Fibroblast of lung (primary cell): ENCODE measurements around the gene NPAT.

Experiments
- EZH2 ChIP-seq: IDR thresholded peaks from 2 replicates; pipeline ENCODE4 v1.5.1; 2012; ENCODE audit warnings: low read length, control low read depth, mild to moderate bottlenecking; ENCODE audit errors: missing control alignments
- TF ChIP-seq, protein P1 (sequence below), 2 donors: IDR thresholded peaks in 1 of 2; conservative IDR thresholded peaks in 1 of 2; 1 replicate in 1 of 2; 2 replicates in 1 of 2; pipeline ENCODE4 v1.5.1; 2011 to 2012; ENCODE audit warnings: low read length in 2 of 2, control low read depth in 1 of 2, inconsistent platforms in 1 of 2, low read depth in 1 of 2, mild to moderate bottlenecking in 1 of 2

DNA sequence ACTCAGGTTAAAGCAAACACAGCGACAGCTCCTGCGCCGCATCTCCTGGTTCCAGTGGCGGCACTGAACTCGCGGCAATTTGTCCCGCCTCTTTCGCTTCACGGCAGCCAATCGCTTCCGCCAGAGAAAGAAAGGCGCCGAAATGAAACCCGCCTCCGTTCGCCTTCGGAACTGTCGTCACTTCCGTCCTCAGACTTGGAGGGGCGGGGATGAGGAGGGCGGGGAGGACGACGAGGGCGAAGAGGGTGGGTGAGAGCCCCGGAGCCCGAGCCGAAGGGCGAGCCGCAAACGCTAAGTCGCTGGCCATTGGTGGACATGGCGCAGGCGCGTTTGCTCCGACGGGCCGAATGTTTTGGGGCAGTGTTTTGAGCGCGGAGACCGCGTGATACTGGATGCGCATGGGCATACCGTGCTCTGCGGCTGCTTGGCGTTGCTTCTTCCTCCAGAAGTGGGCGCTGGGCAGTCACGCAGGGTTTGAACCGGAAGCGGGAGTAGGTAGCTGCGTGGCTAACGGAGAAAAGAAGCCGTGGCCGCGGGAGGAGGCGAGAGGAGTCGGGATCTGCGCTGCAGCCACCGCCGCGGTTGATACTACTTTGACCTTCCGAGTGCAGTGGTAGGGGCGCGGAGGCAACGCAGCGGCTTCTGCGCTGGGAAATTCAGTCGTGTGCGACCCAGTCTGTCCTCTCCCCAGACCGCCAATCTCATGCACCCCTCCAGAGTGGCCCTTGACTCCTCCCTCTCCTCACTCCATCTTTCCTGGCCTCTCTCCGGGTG lies at the start of gene NPAT, which contains the start of gene ATM:
- TF ChIP-seq, protein P1, sequence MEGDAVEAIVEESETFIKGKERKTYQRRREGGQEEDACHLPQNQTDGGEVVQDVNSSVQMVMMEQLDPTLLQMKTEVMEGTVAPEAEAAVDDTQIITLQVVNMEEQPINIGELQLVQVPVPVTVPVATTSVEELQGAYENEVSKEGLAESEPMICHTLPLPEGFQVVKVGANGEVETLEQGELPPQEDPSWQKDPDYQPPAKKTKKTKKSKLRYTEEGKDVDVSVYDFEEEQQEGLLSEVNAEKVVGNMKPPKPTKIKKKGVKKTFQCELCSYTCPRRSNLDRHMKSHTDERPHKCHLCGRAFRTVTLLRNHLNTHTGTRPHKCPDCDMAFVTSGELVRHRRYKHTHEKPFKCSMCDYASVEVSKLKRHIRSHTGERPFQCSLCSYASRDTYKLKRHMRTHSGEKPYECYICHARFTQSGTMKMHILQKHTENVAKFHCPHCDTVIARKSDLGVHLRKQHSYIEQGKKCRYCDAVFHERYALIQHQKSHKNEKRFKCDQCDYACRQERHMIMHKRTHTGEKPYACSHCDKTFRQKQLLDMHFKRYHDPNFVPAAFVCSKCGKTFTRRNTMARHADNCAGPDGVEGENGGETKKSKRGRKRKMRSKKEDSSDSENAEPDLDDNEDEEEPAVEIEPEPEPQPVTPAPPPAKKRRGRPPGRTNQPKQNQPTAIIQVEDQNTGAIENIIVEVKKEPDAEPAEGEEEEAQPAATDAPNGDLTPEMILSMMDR (conservative IDR thresholded peaks at IDR 0.05 in 1 of 2, IDR thresholded peaks at IDR 0.05 in 1 of 2; ENCODE audit: low read depth in 1 of 2, low read length in 2 of 2) = peak; percentile 70 to 88
- TF ChIP-seq EZH2 = no peak
